Tibial artery (tissue), 4 donors: ENCODE results near the gene UGGT1.

Experiments used
- DNase-seq, 2 donors: peaks; one replicate each; pipeline ENCODE4 v3.0.0-alpha.2; 2019
- H3K27ac ChIP-seq, 2 donors: fragments of 200-600 bp; sonication (generic) in 1 of 2; 1 replicate in 1 of 2; 2 replicates in 1 of 2; pipeline ENCODE4 v1.5.1; 2018 to 2019; ENCODE audit warnings: mild to moderate bottlenecking in 1 of 2
- H3K27me3 ChIP-seq, 2 donors: fragments of 200-600 bp; sonication (generic) in 1 of 2; one replicate each; pipeline versions ENCODE4 v1.5.1 to v1.6.0; 2016 to 2019
- H3K36me3 ChIP-seq, 3 donors: fragments of 200-600 bp; sonication (generic) in 2 of 3; one replicate each; pipeline ENCODE4 v1.5.1; 2016 to 2019; ENCODE audit warnings: mild to moderate bottlenecking in 2 of 3
- H3K4me1 ChIP-seq, 4 donors: fragments of 200-600 bp; sonication (generic) in 2 of 4; 1 replicate in 3 of 4; 2 replicates in 1 of 4; pipeline ENCODE4 v1.5.1; 2016 to 2019
- H3K4me3 ChIP-seq, 2 donors: fragments of 200-600 bp; sonication (generic) in 1 of 2; 1 replicate in 1 of 2; 2 replicates in 1 of 2; pipeline ENCODE4 v1.5.1; 2018 to 2019; ENCODE audit warnings: mild to moderate bottlenecking in 2 of 2
- H3K9me3 ChIP-seq, 3 donors: fragments of 200-600 bp; sonication (generic) in 1 of 3; one replicate each; pipeline ENCODE4 v1.5.1; 2016 to 2019
- intact Hi-C: fragments of 100-400 bp; cut with DNase I; formaldehyde crosslinking; loops from one replicate; pipeline ENCODE4 v1.15.0; 2023; ENCODE audit warnings: low total_unique reads
- TF ChIP-seq, protein P1 (sequence below), 2 experiments: fragments of 200-600 bp in 1 of 2; fragments of 450-650 bp in 1 of 2; IDR thresholded peaks; one replicate each; pipeline ENCODE4 v1.5.1; 2017 to 2019; ENCODE audit warnings: antibody characterized with exemption in 2 of 2, mild to moderate bottlenecking in 1 of 2, moderate library complexity in 1 of 2

The UGGT1 gene

DNA sequence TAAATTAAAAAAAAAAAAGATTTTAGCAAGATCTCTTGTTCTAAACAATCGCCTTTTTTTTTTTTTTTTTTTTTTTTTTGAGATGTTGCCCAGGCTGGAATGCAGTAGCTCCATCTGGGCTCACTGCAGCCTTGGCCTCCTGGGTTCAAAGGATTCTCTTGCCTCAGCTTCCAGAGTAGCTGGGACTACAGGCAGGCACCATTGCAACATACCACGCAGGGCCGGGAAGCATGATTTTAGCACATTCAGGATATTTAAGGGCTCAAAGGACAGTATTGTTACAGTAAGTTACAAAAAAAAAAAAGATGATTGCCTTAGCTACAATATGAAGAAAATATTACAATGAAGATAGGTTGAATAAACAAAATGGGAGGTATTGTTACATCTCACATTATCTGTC lies 33.7 kb upstream of the UGGT1 start:
- Histone ChIP-seq H3K27me3 (peaks cover 0 to 13% of the 10 kb centered on the region in 2 donors), H3K4me1 (no peaks in the 10 kb centered on the region), H3K4me3 (no peak overlapping the region), H3K36me3 (no peaks in the 10 kb centered on the region), H3K27ac (no peak overlapping the region), H3K9me3 (no peaks in the 10 kb centered on the region)
- intact Hi-C loops = no loop called here
- no peak for DNase-seq
- TF ChIP-seq, protein P1, sequence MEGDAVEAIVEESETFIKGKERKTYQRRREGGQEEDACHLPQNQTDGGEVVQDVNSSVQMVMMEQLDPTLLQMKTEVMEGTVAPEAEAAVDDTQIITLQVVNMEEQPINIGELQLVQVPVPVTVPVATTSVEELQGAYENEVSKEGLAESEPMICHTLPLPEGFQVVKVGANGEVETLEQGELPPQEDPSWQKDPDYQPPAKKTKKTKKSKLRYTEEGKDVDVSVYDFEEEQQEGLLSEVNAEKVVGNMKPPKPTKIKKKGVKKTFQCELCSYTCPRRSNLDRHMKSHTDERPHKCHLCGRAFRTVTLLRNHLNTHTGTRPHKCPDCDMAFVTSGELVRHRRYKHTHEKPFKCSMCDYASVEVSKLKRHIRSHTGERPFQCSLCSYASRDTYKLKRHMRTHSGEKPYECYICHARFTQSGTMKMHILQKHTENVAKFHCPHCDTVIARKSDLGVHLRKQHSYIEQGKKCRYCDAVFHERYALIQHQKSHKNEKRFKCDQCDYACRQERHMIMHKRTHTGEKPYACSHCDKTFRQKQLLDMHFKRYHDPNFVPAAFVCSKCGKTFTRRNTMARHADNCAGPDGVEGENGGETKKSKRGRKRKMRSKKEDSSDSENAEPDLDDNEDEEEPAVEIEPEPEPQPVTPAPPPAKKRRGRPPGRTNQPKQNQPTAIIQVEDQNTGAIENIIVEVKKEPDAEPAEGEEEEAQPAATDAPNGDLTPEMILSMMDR (IDR thresholded peaks at IDR 0.05) = no peak

DNA sequence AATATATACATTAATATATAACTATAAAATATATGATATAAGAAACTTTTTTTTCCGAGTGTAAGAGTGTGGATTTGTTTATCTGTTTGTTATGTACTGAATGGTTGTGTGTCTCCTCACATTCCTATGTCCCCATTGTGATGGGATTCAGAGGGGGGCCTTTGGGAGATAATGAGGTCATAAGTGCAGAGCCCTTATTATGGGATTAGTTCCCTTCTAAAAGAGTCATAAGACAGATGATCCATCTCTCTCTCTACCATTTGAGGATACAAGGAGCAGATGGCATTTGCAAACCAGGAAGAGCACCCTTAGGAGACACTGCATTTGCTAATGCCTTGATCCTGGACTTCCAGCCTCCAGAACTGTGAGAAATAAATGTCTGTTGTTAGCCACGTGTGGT lies 32.9 kb upstream of the UGGT1 start:
- H3K36me3 ChIP-seq = no peaks in the 10 kb centered on the region
- H3K4me3 ChIP-seq = no peak overlapping the region
- H3K27me3 ChIP-seq = peaks cover 0 to 13% of the 10 kb centered on the region in 2 donors
- TF ChIP-seq, protein P1 (IDR thresholded peaks at IDR 0.05) = no peak
- no peaks in the 10 kb centered on the region for H3K4me1 ChIP-seq
- no peaks in the 10 kb centered on the region for H3K9me3 ChIP-seq
- no peak overlapping the region for H3K27ac ChIP-seq
- intact Hi-C loops = no loop called here
- DNase-seq = no peak

DNA sequence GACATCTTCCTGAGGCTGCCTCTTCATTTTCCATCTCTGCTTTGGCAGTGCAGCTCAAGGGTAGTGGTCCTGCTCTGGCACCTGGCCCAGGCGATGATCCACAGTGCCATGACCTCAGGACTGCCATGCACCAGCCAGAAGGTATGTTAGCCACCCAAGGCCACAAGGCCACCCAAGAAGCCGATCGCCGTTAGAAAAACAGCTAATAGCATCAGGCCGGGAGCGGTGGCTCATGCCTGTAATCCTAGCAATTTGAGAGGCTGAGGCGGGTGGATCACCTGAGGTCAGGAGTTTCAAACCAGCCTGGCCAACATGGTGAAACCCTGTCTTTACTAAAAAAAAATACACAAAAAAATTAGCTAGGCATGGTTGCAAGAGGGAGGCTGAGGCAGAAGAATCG lies 28.4 kb upstream of the UGGT1 start:
- no peak for DNase-seq
- no peaks in the 10 kb centered on the region for H3K36me3 ChIP-seq
- no peak overlapping the region for H3K4me3 ChIP-seq
- H3K9me3 ChIP-seq = no peaks in the 10 kb centered on the region
- H3K27me3 ChIP-seq = no peaks in the 10 kb centered on the region
- TF ChIP-seq, protein P1 (IDR thresholded peaks at IDR 0.05) = no peak
- intact Hi-C loops = no loop called here
- H3K4me1 ChIP-seq = no peaks in the 10 kb centered on the region
- no peak overlapping the region for H3K27ac ChIP-seq

DNA sequence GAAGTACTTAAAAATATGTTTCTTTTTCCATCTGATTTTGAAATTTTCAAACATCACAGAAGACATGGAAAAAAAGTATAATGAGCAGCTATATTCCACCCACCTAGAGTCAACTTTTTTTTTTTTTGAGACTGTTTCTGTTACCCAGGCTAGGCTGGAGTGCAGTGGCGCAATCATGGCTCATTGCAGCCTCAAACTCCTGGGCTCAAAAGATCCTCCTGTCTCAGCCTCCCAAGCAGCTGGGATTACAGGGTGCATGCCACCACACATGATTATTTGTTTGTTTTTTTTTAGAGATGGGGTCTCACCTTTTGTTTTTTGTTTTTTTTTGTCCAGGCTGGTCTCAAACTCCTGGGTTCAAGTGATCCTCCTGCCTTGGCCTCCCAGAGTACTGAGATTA lies 26.6 kb upstream of the UGGT1 start:
- TF ChIP-seq, protein P1 (IDR thresholded peaks at IDR 0.05) = no peak
- intact Hi-C loops = no loop called here

DNA sequence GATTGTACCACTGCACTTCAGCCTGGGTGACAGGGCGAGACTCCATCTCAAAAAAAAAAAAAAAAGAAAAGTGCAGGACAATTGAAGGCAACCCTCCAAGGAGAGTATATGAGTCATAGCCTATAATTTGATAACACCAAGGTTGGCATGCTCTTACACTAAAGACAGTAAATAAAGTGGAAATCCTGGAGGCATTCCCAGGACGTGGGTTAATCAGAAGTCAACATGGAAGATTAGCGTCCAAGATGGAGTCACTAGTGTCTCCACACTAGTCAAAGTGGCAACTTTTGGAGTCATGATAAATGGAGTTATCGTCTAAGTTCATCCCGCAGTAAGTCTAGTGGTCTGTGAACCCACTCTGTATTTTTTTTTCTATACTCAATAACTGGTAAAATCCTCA lies 21.2 kb upstream of the UGGT1 start:
- H3K9me3 ChIP-seq = no peaks in the 10 kb centered on the region
- H3K4me1 ChIP-seq = no peaks in the 10 kb centered on the region
- TF ChIP-seq, protein P1 (IDR thresholded peaks at IDR 0.05) = no peak
- no peaks in the 10 kb centered on the region for H3K27me3 ChIP-seq
- intact Hi-C loops = no loop called here
- H3K4me3 ChIP-seq = no peak overlapping the region
- H3K27ac ChIP-seq = no peak overlapping the region
- no peak for DNase-seq
- no peaks in the 10 kb centered on the region for H3K36me3 ChIP-seq

More for the DNA sequence above, 26.6 kb upstream of the UGGT1 start:
- Histone ChIP-seq H3K36me3 (no peaks in the 10 kb centered on the region), H3K4me1 (no peaks in the 10 kb centered on the region), H3K9me3 (no peaks in the 10 kb centered on the region), H3K27ac (no peak overlapping the region), H3K4me3 (no peak overlapping the region), H3K27me3 (no peaks in the 10 kb centered on the region)
- no peak for DNase-seq

DNA sequence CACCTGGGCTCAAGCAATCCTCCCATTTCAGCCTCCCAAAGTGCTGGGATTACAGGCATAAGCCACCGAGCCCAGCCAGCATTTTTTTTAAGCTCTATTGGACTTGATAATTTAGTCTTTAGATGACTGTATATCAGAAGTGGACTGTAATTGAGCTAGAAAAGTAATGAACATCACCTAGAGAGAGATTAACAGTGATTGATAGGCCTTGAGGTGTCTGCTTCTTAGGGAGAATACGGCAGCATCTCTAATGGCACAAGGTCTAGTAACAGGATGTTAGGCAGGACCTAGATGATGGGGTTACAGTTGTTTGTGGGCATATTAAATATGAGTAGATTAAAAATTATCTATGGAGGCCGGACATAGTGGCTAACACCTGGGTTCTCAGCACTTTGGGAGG lies 17.7 kb upstream of the UGGT1 start:
- no peaks in the 10 kb centered on the region for H3K9me3 ChIP-seq
- no peak overlapping the region for H3K27ac ChIP-seq
- TF ChIP-seq, protein P1 (IDR thresholded peaks at IDR 0.05) = no peak
- H3K27me3 ChIP-seq = no peaks in the 10 kb centered on the region
- no peaks in the 10 kb centered on the region for H3K4me1 ChIP-seq
- DNase-seq = no peak
- intact Hi-C loops = no loop called here
- no peak overlapping the region for H3K4me3 ChIP-seq
- no peaks in the 10 kb centered on the region for H3K36me3 ChIP-seq
